OCI-LY7 (cell line): ENCODE results near the gene L3MBTL1. TPM values are rescaled to one million over a fixed set of nuclear protein-coding genes. Genes with fewer than 3 reads are reported as not detected.

Experiments used
- BruUV-seq: library from RNA; stranded (reverse); fragments of 400-500 nt; replicated peaks from 2 replicates; lab custom pipeline; 2021; lab: Mats Ljungman, UMichigan
- CTCF ChIA-PET: fragments of 300-600 bp; sonication (Branson Sonifier 250); formaldehyde crosslinking; loops from one replicate; lab custom pipeline; 2022; ENCODE audit warnings: antibody characterized with exemption; ENCODE audit not compliant: unreplicated experiment; lab: Charles Lee
- POLR2A ChIA-PET: fragments of 300-600 bp; sonication (Branson Sonifier 250); formaldehyde crosslinking; loops from one replicate; lab custom pipeline; 2022; ENCODE audit warnings: antibody characterized with exemption; lab: Charles Lee
- DNase-seq: peaks from one replicate; pipeline ENCODE4 v3.0.0-alpha.2; 2015; ENCODE audit warnings: low spot score
- H2AFZ ChIP-seq: fragments of 200-600 bp; sonication (generic), shearing (Covaris generic); 2 replicates; pipeline ENCODE4 v1.6.1; 2014; ENCODE audit warnings: mild to moderate bottlenecking, antibody characterized with exemption, low read length, moderate library complexity
- H3K27ac ChIP-seq: fragments of 200-600 bp; sonication (generic); 2 replicates; pipeline ENCODE4 v1.5.1; 2014; ENCODE audit warnings: mixed run types, low read depth, mild to moderate bottlenecking, moderate library complexity, low read length, inconsistent platforms; ENCODE audit not compliant: poor library complexity, severe bottlenecking
- H3K36me3 ChIP-seq: fragments of 200-600 bp; sonication (generic); 2 replicates; pipeline ENCODE4 v1.6.1; 2014; ENCODE audit warnings: mild to moderate bottlenecking, antibody characterized with exemption, low read length, moderate library complexity, mixed read lengths; ENCODE audit not compliant: insufficient read depth
- H3K4me1 ChIP-seq: fragments of 200-600 bp; sonication (generic); 2 replicates; pipeline ENCODE4 v1.5.1; 2014; ENCODE audit warnings: mild to moderate bottlenecking, low read length; ENCODE audit not compliant: insufficient read depth, poor library complexity, severe bottlenecking
- H3K4me2 ChIP-seq: fragments of 200-600 bp; sonication (generic); 2 replicates; pipeline ENCODE4 v1.6.1; 2014; ENCODE audit warnings: mild to moderate bottlenecking, low read length
- H3K4me3 ChIP-seq: fragments of 200-600 bp; sonication (generic); 2 replicates; pipeline ENCODE4 v1.5.1; 2014; ENCODE audit warnings: mild to moderate bottlenecking, low read depth, low read length; ENCODE audit not compliant: poor library complexity, severe bottlenecking
- H3K79me2 ChIP-seq: fragments of 200-600 bp; sonication (generic); 2 replicates; pipeline ENCODE4 v1.6.1; 2016; ENCODE audit warnings: low read depth, mild to moderate bottlenecking, low read length, moderate library complexity, mixed read lengths; ENCODE audit not compliant: insufficient read depth
- H3K9me2 ChIP-seq: fragments of 200-600 bp; sonication (generic); 2 replicates; pipeline ENCODE4 v1.6.1; 2016; ENCODE audit warnings: mild to moderate bottlenecking, low read length, mixed read lengths; ENCODE audit not compliant: insufficient read depth
- H3K9me3 ChIP-seq: fragments of 200-600 bp; sonication (generic); 2 replicates; pipeline ENCODE4 v1.6.1; 2014; ENCODE audit warnings: mild to moderate bottlenecking, mixed run types, low read length, mixed read lengths
- H4K20me1 ChIP-seq: fragments of 200-600 bp; sonication (generic); 2 replicates; pipeline ENCODE4 v1.6.1; 2014; ENCODE audit warnings: mild to moderate bottlenecking, antibody characterized with exemption, low read length, moderate library complexity, mixed read lengths; ENCODE audit not compliant: insufficient read depth
- EZH2phosphoT487 ChIP-seq: fragments of 200-600 bp; sonication (generic); IDR thresholded peaks from 2 replicates; pipeline ENCODE4 v1.6.1; 2018; ENCODE audit warnings: low read depth, borderline replicate concordance, mild to moderate bottlenecking, mixed run types, antibody characterized with exemption, low read length, moderate library complexity, mixed read lengths
- intact Hi-C: fragments of 100-400 bp; cut with micrococcal nuclease; formaldehyde crosslinking; loops from one replicate; pipeline ENCODE4 v1.10.0; 2022; ENCODE audit not compliant: unreplicated experiment
- total RNA-seq, 2 experiments: library from RNA; depleted of rRNA in 1 of 2; stranded (reverse); fragments of >200 nt in 1 of 2; shearing (Covaris generic) in 1 of 2; gene quantifications; 2 replicates each; pipeline ENCODE4 v1.2.3, GENCODE V29; 2014 to 2022
- TF ChIP-seq, protein P1 (sequence below): fragments of 200-600 bp; sonication (generic); conservative IDR thresholded peaks from 2 replicates; pipeline ENCODE4 v1.5.1; 2014; ENCODE audit warnings: mild to moderate bottlenecking, antibody characterized with exemption, low read length, moderate library complexity, mixed read lengths

The L3MBTL1 gene
- total RNA-seq, 2 experiments from 2014 or later = 22.4 to 27.8 TPM

- TF ChIP-seq EZH2phosphoT487 = no peak
- TF ChIP-seq, protein P1, sequence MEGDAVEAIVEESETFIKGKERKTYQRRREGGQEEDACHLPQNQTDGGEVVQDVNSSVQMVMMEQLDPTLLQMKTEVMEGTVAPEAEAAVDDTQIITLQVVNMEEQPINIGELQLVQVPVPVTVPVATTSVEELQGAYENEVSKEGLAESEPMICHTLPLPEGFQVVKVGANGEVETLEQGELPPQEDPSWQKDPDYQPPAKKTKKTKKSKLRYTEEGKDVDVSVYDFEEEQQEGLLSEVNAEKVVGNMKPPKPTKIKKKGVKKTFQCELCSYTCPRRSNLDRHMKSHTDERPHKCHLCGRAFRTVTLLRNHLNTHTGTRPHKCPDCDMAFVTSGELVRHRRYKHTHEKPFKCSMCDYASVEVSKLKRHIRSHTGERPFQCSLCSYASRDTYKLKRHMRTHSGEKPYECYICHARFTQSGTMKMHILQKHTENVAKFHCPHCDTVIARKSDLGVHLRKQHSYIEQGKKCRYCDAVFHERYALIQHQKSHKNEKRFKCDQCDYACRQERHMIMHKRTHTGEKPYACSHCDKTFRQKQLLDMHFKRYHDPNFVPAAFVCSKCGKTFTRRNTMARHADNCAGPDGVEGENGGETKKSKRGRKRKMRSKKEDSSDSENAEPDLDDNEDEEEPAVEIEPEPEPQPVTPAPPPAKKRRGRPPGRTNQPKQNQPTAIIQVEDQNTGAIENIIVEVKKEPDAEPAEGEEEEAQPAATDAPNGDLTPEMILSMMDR = no peak
- peaks cover 39% of the 10 kb centered on the region for H4K20me1 ChIP-seq
- H3K9me2 ChIP-seq = no peaks in the 10 kb centered on the region
- intact Hi-C loops = no loop called here
- H3K4me3 ChIP-seq = no peak overlapping the region
- H3K4me2 ChIP-seq = no peak overlapping the region
- POLR2A ChIA-PET = no interaction called here
- H3K27ac ChIP-seq = no peak overlapping the region
- CTCF ChIA-PET = no interaction called here
- peaks cover 99% of the 10 kb centered on the region for H3K36me3 ChIP-seq
- no peaks in the 10 kb centered on the region for H3K9me3 ChIP-seq
- peaks cover 13% of the 10 kb centered on the region for H3K4me1 ChIP-seq
- no TSS peak for BruUV-seq
- no peak overlapping the region for H2AFZ ChIP-seq
- H3K79me2 ChIP-seq = peaks cover 56% of the 10 kb centered on the region
- no peak for DNase-seq
Observed at GRCh38 chr20:43463527-43464218, 43.8 kb upstream of the L3MBTL1 start.

DNA sequence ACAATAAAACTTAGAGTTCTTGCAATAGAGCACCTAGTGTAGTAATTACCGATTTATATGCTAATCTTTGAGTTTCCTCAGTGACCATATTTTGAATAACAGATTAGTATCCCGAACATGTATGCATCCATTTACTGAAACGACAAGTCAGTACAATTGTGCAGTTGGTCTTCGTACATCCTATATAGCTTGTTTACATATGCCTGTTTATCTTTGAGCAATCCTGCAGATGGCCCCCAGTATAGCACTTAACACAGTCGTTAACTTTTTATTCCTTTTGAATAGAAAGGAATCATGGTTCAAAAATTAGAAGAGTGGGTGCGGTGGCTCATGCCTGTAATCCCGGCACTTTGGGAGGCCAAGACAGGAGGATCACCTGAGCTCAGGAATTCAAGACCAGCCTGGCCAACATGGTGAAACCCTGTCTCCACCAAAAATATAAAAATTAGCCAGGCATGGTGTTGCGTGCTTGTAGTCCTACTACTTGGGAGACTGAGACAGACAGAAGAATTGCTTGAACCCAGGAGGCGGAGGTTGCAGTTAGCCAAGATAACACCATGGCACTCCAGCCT, 43.2 kb upstream of the L3MBTL1 start:
- BruUV-seq = no TSS peak
- Histone ChIP-seq H3K9me2 (no peaks in the 10 kb centered on the region), H3K9me3 (no peaks in the 10 kb centered on the region), H3K4me3 (no peak overlapping the region), H3K36me3 (peaks cover 94% of the 10 kb centered on the region), H3K4me1 (peaks cover 9% of the 10 kb centered on the region), H3K79me2 (peaks cover 50% of the 10 kb centered on the region), H4K20me1 (peaks cover 33% of the 10 kb centered on the region), H3K4me2 (no peak overlapping the region), H3K27ac (no peak overlapping the region), H2AFZ (no peak overlapping the region)
- intact Hi-C loops = no loop called here
- CTCF ChIA-PET = no interaction called here
- DNase-seq = no peak
- POLR2A ChIA-PET = no interaction called here
- TF ChIP-seq, protein P1 = no peak
- TF ChIP-seq EZH2phosphoT487 = no peak

- no peak for TF ChIP-seq EZH2phosphoT487
- TF ChIP-seq, protein P1 = no peak
- no peak overlapping the region for H3K4me2 ChIP-seq
- H3K4me1 ChIP-seq = peaks cover 6% of the 10 kb centered on the region
- no peaks in the 10 kb centered on the region for H3K9me2 ChIP-seq
- H2AFZ ChIP-seq = no peak overlapping the region
- peaks cover 85% of the 10 kb centered on the region for H3K36me3 ChIP-seq
- BruUV-seq = no TSS peak
- H3K4me3 ChIP-seq = no peak overlapping the region
- no peak overlapping the region for H3K27ac ChIP-seq
- peaks cover 20% of the 10 kb centered on the region for H4K20me1 ChIP-seq
- ChIA-PET CTCF (no interaction called here), POLR2A (interaction anchor here (1.0 kb wide), 1 partner anchor 116 kb away, joined by 4 read pairs; no protein-coding TSS in a partner anchor)
- peaks cover 37% of the 10 kb centered on the region for H3K79me2 ChIP-seq
- H3K9me3 ChIP-seq = no peaks in the 10 kb centered on the region
- intact Hi-C loops = no loop called here
- no peak for DNase-seq
Observed at GRCh38 chr20:43465625-43465943, 41.9 kb upstream of the L3MBTL1 start.
